ENCODE data around the gene SORL1-AS1.

DNA sequence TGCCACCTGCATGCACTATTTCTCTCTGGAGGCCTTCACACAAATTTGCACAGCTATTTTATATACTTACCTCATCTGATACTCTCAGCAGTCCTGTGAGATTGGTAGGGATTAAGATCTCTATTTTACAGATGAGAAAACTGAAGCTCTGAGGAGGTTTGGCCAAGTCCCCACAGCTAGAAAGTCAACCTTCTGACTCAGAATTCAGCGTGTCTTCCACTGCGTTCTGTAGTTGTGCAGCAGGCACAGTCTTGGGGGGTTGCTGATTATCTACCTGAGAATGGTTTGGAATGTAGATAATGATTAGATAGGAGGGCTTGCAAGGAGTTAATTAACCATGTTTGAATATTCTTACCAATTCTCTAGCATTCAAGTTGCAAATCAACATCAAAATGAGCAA lies 3.1 kb downstream of the SORL1-AS1 start:
- TF ChIP-seq, protein P1, sequence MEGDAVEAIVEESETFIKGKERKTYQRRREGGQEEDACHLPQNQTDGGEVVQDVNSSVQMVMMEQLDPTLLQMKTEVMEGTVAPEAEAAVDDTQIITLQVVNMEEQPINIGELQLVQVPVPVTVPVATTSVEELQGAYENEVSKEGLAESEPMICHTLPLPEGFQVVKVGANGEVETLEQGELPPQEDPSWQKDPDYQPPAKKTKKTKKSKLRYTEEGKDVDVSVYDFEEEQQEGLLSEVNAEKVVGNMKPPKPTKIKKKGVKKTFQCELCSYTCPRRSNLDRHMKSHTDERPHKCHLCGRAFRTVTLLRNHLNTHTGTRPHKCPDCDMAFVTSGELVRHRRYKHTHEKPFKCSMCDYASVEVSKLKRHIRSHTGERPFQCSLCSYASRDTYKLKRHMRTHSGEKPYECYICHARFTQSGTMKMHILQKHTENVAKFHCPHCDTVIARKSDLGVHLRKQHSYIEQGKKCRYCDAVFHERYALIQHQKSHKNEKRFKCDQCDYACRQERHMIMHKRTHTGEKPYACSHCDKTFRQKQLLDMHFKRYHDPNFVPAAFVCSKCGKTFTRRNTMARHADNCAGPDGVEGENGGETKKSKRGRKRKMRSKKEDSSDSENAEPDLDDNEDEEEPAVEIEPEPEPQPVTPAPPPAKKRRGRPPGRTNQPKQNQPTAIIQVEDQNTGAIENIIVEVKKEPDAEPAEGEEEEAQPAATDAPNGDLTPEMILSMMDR (IDR thresholded peaks at IDR 0.05 in 4 of 5, conservative IDR thresholded peaks at IDR 0.05 in 1 of 5), result no peak
- TF ChIP-seq POLR2A (IDR thresholded peaks at IDR 0.05), result no peak

Measured in gastrocnemius medialis (tissue), 4 donors.